GF-D8 (cell line): Measurements from ENCODE around the gene INPP5A.
"Not testable (repeated sequence)": the region's sequence is repeated elsewhere in the genome, so short reads cannot be mapped to it uniquely, and the experiment has no call there.

Source experiments
- DNase-seq: peaks from one replicate; lab custom pipeline; 2025; lab: John Stamatoyannopoulos, UW

Gene INPP5A

DNA sequence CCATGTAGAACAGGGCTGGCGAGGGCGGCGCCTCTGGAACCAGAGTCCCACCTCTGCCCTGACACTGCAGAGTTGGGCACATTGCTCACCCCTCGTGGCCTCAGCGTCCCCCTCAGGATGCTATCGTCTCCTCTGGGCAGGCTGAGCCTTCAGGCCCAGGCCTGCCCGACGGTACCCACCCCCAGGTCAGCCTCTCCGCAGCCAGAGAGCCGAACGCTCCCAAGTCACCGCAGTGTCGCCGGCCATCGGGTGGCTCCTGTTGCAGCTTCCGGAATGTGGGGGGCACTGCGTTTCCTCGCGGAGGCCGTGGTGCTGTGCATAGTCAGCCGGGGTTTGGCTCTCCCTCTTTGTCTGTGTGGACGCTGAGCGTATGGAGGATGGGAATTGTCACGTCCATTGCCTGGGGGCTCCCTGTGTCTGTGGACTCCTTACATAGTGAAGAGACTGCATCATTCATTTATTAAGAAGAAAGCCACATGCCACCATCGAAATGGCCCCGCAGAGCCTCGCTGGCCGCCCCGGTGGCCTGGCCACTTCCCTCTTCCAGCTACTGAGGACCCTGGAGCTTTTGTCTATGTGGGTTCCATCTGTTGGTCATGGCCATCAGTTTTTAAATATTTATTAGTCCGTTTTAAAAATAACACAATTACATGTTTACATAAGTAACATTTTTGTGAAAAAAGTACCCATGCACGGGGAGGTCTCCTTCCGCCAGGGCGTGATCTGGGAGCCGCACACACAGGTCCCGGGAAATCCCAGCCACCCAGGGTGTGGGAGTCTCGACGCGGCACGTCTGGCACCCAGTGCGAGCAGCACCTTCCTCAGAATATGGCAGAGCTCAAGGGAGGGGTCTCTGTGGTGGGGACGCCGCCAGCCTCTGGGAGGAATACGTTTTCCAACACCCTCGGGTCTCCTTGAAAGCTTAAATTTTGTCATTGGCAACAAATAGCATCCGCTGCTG is 232.8 kb downstream of the INPP5A start:
- DNase-seq = no peak

- not testable (repeated sequence) for DNase-seq
These were observed 235.2 kb downstream of the INPP5A start for GRCh38 chr10:132772816-132773215.

DNA sequence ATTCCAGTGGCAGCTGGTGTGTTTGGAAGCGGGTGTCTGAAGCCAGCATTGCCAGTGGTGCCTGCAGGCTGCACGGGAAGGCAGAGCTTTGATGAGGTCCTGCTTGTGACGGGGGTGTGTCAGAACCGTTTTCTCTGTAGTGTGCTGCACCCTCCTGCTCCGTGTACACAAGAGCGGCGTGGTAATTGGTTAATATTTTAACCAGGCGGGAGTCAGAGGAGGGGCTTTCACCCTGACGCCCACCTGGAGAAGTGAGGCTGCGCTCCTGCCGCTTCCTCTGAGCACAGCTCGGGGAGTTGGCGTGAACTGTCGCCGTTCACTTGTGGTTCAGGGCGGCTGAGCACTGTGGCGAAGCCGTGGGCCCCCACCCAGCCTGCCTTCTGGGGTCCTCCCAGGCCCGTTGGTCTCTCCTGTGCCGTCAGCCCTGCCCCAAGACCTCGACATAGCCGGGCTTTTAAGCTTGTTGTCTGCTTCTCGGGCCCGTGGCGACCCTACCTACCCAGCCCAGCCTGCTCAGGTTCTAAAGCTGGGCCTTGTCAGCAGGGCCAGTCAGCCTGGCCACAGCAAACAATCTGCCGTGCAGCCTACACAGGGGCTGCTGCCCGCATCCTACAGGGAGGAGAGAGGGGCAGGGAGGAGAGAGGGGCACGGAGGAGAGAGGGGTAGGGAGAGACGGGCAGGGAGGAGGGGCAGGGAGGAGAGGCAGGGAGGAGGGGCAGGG is 236.8 kb downstream of the INPP5A start:
- no peak for DNase-seq

DNA sequence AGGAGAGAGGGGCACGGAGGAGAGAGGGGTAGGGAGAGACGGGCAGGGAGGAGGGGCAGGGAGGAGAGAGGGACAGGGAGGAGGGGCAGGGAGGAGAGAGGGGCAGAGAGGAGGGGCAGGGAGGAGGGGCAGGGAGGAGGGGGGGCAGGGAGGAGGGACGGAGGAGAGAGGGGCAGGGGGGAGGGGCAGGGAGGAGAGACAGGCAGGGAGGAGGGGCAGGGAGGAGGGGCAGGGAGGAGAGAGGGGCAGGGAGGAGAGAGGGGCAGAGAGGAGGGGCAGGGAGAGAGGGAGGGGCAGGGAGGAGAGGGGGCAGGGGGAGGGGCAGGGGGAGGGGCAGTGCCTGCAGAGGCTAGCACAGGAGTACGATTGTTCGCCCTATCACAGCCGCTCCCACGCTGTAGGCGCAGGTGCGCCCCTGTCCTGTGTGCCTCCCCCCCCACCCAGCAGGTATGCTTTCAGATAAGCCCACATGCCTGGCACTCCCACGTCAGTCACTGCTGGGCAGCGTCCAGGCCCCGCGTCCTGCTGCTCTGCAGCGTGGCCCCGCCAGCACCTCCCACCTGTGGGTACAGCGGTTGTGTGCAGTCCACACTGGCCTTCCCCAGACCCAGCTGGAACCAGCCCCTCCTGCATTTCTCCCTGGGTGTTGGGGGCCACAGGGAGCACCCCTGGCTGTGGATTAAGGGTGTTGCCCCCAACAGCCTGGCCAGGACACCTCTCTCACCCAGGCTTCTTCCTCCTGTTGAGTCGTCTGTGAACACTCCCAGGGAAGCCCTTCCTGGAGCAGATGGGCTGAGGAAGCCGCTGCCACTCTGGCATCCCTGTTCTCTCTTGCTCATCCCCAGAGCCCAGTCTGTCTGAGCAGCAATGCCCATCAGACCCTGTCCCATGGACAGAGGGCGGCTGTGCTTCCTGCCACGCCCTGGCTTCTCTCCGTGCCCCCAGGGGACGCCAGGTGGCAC is 237.6 kb downstream of the INPP5A start:
- DNase-seq = no peak

- no peak for DNase-seq
These were observed 238.6 kb downstream of the INPP5A start for GRCh38 chr10:132776186-132776585.

DNA sequence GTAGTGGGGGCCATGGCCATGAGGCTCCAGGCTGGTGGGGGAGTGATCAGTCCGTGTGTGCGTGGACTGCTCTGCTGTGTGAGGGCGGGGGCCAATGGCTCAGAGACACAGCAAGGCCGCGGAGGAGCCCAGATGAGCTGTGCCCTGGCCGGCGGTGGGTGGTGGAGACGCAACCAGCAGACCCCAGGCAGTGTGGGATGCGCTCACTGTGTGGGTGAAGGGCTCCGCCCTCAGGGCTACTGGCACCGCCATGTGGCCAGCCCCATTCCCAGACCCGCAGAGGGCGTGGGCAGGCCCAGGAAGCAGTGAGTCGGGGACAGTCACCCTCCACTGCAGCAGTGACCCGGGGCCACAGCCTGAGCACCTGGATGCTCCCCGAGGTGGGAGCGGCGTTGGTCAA is 239.2 kb downstream of the INPP5A start:
- no peak for DNase-seq

- DNase-seq = no peak
These were observed 239.9 kb downstream of the INPP5A start for GRCh38 chr10:132777441-132777840.

DNA sequence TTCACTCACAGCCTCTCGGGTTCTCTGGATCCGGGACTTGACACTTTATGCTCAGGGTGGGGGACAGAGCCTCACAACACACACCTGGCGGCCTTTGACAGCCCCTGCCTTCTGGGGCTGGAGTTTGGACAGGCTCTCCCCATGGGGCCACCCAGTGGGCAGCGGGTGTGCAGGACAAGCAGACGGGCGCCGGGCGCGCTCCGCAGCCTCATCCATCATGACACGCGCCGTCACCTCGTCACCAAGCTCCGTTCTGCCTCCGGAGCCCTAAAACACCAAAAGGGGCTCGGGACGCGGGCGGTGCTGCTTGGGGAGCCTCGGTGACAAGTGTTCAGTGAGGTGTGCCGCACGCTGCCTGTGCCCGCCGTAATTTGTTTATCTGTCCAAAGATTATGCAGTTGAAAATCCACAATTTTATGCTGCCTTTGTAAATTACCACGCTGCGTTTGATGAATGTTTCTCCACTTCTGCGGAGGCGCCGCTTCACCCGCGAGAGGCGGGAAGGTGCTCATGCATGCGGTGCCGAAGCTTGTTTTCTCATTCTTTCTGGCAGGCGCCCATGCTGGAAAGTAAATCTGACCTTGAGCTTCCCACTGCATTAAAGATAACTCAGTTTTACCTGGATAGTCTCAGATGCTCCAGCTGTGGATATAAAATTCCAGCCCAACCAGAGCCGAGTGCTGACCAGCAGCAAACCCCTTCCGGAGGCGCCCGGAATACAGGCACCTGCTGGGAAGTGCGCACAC is 242.1 kb downstream of the INPP5A start:
- DNase-seq = no peak

GRCh38 chr10:132780356-132780755 is 242.8 kb downstream of the INPP5A start:
- no peak for DNase-seq

DNA sequence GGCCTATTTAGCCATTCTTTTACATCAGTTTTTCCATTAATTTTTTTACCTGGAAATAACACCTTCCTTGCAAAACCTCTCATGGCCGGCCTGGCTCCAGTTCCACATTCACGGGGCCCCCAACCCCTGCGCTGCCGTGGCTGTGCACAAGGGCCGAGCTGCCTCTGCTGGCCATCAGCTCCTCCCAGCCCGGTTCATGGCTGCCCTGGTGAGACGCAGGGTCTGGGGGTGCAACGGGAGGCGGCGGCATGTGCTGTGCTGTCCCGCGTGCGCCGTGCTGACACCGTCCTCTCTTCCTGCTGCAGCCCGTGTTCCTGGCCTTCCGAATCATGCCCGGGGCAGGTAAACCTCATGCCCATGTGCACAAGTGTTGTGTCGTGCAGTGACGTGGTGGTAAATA is 244.0 kb downstream of the INPP5A start:
- DNase-seq = no peak

DNA sequence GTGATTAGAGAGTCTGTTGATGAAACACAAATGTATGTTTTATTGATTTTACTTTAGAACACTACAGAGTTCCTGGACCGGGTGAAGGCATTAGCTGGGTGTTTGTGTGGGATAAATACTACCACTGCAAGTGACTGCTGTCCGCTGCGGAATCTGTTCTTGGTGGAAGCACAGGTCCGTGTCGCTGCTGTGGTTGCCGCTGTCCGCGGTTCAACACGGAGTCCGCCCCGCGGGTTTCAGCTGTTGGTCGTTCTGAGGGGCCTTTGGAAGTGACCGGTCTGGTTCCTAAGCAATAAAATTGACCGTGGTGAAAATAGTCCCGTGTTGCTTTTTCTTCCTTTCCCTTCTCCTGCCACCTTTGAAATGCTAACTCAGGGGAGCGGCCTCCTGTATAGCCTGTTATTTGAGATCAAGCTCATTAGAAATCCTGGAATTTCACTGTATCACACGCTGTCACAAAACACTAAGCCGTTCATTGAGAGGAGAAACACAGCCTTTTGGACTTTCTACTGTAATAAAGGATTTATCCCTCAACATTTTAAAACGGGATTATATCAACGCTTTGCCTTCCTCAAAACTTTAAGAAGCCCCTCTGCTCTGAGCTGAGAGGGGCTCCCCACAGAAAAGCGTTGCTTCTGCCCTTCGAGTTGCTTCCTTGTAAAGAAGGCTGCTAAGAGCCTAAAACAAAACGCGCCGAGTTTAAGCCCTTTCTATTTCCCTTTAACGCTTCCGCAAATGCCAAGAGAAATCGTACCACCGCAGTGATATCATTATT is 245.8 kb downstream of the INPP5A start:
- no peak for DNase-seq

DNA sequence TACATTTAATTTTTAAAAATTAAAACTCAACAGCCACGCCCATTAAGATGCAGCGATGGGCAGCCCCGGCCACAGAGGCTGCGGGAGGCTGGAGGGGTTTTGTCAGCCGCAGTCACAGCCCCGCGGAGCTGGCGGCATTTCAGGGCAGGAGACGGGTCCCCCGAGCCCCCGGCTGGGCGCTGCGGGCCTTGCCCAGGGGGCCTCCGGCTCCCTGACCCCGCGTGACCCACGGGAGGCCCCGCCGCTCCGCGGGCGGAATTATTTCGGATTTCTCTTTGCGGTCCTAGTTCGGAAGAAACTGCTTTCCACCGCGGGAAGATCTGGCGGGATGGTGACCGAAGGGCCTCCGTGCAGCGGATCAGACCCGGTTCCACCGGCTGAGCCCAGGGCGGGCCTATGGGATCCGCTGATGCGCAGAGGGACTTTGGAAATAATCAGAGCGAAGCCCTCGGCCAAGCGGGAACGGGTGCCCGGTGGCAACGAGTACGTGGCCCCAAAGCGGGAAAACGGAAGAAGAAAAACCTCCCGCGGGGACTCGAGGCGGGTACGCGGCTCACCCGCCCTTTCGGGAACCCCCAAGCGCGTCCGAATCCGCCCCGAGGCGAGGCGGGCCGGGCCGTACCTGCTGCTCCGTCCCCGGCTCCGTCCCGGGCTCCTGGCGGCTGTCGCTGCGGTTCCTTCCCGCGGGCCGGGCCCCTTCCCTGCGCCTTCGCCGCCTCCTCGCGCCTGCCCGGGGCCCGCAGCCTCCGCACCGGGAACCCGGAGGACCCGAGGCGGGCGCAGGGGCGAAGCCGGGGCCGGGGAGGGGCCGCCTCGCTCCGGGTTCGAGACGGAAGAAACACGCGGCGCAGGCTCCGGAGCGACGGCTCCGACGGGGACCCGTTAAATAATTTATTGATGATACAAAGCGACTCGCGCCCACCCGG is 246.6 kb downstream of the INPP5A start:
- DNase-seq = no peak

GRCh38 chr10:132784866-132785722 is 247.5 kb downstream of the INPP5A start:
- no peak for DNase-seq

DNA sequence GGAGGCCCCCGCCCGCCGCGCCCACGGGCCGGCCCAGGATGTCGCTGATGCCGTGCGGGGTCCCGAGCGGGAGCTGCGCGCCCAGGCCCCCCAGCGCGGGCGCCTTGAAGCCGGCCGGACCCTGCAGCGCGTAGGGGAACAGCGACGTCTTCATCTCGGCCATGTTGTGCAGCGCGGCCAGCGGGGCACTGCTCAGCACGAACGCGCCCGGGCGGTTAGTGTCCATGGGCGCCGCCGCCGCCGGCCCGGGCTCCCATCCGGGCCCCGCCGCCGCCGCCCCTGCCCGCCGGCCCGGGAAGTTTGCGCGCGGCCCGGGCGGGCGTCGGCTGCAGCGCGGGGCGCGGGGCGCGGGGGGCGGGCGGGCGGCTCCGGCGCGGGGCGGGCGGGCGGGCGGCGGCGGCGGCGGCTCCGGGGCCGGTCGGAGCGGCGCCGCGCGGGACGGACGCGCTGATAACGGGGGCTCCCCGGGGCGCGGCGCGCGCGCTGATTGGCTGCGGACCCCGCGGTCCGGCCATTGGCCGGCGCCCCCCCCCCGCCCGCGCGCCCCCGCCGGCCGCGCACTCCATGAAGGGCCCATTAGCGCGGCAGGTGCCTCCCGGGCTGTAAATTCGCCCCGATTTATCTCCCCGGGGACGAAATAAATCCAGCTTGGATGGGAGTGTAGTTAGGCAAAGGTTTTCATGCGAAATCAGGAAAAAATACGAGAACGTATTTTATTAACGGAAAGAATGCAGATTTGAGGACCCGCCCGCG is 248.3 kb downstream of the INPP5A start, which contains the start of gene NKX6-2:
TSS of gene NKX6-2 (minus strand) at position 425 of the 753 bp plus-strand sequence. CDS start at position 226, 199 bp downstream.
- DNase-seq = no peak

DNA sequence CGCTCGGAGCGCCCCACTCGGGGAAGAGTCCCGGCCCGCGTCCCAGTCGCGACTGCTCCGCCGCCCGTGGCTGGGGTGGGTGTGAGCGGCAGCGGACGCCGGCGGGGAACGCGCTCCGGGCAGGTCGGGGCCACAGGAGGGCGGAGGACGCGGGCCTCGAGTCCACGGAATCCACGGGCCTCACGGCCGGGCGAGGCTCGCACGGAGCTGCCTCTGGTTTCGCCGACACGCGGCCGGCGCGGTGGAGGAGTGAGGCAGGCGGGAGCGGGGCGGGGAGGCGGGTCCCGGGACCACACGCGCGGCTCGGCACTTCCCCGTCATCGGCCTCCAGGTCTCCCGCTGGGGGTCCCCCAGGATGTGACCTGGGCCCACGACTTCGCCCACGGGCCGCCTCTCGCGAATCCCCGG is 248.9 kb downstream of the INPP5A start:
- no peak for DNase-seq

- no peak for DNase-seq
These were observed 249.4 kb downstream of the INPP5A start for GRCh38 chr10:132786884-132787494.
